Urothelium cell line (cell line): ENCODE measurements around the gene RAP1GAP2.
"Not testable (repeated sequence)": the region's sequence is repeated elsewhere in the genome, so short reads cannot be mapped to it uniquely, and the experiment has no call there.

Experiments
- DNase-seq: peaks from one replicate; pipeline ENCODE4 v3.0.0; 2011; ENCODE audit warnings: low spot score, mixed read lengths
- FAIRE-seq: peaks from 2 replicates; lab custom pipeline; 2011; peaks lifted over from hg19 to GRCh38; lab: Jason Lieb, UNC

Gene RAP1GAP2

DNA sequence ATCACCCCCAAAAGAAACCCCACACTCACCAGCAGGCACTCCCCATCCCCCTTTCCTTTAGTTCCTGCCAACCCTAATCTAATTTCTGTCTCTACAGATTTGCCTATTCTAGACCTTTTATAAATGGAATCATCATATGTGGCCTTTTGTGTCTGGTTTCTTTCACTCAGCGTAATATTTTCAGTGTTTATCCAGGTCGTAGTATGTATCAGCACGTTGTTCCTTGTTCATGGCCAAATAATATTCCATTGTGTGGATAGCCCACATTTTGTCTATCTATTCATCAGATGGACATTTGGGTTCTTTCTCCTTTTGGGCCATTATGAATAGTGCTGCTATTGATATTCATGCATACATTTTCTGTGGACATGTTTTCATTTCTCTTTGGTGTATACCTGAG lies 193.6 kb downstream of the RAP1GAP2 start:
- FAIRE-seq (no peak), DNase-seq (no peak)

DNA sequence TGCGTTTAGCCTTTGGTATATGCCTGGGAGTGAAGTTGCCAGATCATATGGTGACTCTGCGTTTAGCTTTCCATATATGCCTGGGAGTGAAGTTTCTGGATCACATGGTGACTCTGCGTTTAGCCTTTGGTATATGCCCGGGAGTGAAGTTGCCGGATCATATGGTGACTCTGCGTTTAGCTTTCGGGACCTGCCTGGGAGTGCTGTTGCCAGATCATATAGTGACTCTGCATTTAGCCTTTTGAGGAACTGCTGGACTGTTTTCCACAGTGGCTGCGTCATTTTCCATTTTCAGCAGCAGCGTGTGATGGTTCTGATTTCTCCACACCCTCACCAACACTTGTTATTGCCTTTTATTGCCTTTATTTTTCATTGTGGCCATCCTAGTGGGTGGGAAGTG lies 194.2 kb downstream of the RAP1GAP2 start:
- no peak for FAIRE-seq
- DNase-seq = no peak

DNA sequence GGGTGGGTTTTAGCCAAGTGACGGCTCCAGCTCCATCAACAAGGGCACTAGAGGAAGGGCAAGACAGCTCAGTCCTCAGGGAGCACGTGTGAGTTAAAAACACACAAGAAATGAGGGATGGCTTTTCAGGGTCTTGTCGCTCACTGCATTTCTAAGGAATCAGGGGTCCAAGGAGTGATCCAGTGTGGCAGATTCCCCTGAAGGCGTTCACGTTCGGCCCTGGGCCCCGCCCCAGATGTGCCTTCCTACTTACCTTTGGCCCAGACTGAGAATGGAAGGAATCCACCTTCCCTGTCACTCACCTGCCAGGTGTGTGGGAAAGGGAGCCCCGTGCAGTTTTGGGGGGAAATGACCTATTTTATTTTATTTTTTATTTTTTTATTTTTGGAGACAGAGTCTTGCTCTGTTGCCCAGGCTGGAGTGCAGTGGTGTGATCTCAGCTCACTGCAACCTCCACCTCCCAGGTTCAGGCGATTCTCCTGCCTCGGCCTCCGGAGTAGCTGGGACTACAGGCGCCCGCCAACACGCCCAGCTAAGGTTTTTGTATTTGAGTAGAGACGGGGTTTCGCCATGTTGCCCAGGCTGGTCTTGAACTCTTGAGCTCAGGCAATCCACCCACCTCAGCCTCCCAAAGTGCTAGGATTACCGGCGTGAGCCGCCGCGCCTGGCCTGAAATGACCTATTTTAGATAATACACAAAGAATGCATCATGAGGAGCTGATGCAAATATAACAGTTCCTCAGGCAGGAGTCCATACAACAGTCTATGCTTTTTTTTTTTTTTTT lies 195.3 kb downstream of the RAP1GAP2 start:
- FAIRE-seq, DNase-seq: not testable (repeated sequence)

DNA sequence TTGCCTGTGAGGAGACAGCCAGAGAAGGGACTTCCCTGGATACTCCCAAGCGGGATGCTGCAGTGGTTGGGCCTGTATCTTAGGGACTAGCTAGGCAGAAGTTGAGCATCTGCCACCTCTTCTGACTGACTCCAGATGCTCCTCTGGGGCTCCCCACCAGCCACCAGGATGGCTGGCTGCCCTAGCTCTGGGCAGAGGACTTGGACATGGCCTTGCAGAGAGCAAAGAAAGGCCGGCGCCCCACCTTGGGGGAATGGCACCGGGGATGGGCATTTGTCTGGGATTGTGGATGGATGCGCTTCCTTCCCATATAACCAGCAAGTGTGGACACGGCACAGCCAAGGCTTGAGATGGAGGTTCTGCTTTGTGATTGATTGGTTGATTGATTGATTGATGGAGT lies 198.2 kb downstream of the RAP1GAP2 start:
- DNase-seq = no peak
- no peak for FAIRE-seq

DNA sequence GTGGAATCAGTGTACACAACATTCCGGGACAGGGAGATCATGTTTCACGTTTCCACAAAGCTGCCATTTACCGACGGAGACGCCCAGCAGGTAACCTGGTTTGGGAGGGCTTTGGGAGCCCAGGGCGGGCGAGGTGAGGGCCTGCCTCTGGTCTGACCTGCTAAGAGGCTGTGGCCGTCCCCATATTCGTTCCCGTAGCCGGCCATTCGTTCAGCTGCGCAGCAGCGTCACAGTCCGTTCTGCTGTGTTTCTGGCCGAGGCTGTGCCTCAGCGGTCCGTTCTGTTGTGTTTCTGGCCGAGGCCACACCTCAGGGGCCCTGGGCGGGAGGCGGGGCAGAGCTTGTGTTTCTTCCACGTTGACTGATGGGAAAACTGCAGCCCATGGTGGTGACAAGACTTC lies 199.1 kb downstream of the RAP1GAP2 start:
- FAIRE-seq = no peak

DNA sequence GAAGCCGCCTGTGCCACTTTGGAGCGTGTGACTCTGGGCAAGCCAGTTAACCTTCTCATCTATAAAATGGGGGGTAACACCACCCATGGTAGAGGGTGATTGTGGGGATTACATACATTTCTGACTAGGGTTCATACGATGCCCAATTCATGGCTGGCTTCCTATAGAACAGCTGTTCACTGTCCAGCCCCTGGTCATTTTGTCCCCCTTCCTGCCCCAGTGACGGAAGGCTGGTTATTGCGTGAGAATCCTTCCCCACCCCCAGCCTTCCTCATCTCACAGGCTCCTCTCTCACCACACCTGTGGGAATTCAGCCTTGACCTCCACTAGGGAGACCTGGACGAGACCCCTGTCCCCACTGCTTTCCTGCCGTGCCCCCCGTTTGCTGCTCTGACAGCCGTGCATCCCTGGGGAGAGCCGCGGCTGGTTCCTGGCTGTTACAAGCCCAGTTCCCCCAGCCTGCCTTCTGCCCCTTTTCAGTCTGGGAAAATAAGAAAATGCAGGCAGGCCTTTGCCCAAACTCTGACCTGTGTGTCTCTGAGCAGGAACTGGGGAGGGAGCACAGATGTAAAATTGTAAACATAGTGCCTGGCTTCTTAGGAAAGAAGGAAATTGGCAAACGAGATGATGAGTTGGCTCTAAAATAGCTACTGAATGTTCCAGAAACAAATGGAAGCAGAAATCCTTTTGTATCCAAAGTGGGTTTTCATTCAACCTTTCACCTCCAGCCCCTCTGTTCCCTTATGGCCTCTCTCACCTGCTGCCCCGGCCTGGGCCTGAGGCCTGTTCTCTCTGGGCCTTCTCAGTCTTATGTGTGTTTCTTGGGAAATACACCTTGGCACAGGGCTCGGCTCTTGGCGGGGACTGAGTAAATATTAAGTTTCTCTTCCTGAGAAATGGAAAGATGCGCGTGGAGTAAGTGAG lies 199.9 kb downstream of the RAP1GAP2 start:
- FAIRE-seq (no peak), DNase-seq (no peak)

More for the DNA sequence above, 199.1 kb downstream of the RAP1GAP2 start:
- DNase-seq = no peak

DNA sequence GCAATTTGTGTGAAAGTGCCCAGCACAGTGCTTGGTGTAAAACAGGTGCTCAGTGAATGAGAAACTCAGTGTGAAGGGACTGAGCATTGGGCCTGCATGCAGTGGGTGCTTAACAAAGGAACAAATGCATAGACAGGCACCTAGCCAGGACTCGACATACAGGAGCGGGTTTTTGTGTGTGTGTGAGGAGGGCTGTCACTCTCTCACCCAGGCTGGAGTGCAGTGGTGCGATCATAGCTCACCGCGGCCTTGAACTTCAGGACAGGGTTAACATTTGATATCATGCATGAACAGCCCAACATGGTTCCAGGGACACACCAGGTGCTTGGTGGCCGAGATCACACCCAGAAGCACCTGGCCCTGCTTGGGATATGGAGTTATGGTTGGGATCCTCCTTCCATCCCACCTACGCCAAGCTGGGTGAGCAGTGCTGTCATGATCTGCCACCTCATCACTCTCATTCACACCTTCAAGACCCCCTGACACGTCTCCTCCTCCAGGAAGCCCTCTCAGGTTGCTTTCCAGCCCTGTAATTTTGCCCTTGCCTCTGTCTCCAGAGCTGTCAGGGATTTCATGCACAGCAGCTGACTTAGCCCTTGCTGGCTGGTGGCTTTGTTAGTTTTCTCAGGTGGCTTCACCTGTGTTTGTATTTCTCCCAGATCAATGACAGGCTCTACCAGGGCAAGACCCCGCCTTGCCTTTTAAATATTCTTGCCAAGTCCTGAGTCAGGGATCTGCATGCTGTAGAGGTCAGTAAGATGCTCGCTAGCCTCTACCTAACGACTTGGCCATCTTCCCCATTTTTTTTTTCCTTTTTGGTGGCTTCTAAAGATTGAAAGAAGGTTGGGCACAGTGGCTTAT lies 200.8 kb downstream of the RAP1GAP2 start:
- DNase-seq (no peak), FAIRE-seq (no peak)

DNA sequence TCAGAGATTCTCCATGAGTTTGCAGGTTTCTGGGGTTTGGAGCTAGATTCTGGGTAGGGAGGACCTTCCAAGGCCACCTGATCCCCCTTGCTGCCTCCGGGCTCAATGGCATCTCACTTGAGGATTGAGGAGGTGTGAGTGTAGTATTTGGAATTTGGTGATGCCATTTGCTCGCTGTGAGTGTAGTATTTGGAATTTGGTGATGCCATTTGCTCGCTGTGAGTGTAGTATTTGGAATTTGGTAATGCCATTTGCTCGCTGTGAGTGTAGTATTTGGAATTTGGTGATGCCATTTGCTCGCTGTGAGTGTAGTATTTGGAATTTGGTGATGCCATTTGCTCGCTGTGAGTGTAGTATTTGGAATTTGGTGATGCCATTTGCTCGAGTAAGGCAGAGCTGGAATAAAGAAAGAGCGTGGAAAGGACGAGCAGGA lies 202.2 kb downstream of the RAP1GAP2 start:
- not testable (repeated sequence) for FAIRE-seq
- peak; percentile 13 for DNase-seq

DNA sequence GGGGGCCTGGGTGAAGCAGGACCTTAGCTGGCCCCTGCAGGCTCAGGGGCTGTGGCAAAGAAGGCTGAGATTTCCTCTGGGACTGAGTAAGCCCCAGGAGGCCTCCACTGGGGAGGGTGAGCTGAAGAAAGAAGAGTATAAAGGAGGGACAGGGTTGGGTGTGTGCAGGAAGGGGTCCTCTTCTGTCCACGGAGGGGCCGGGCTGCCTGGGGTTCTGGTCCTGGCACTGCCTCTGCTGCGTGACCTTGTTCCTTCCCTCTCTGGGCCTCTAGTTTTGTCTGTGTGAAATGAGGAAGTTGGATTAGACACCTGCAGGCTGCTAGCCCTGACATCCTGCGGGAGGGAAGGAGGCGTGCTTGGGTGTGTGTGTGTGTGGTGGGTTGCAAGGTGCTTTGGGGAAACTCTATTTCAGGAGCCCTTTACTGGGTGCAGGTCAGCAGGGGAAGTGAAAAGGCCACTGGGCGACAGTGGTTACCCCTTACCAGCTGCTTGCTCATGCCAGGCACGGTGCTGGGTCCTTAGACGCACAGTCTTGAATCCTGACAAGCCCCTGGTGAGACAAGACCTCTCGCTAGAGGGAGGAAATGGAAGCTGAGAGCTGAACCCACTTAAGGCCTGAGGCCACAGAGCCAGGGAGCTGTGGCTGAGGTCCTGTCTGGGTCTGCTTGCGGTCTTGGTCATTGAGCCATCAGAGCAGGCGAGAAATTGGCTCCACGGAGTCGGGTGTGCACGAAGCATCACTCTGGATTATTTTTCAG lies 206.5 kb downstream of the RAP1GAP2 start:
- FAIRE-seq = no peak
- no peak for DNase-seq

DNA sequence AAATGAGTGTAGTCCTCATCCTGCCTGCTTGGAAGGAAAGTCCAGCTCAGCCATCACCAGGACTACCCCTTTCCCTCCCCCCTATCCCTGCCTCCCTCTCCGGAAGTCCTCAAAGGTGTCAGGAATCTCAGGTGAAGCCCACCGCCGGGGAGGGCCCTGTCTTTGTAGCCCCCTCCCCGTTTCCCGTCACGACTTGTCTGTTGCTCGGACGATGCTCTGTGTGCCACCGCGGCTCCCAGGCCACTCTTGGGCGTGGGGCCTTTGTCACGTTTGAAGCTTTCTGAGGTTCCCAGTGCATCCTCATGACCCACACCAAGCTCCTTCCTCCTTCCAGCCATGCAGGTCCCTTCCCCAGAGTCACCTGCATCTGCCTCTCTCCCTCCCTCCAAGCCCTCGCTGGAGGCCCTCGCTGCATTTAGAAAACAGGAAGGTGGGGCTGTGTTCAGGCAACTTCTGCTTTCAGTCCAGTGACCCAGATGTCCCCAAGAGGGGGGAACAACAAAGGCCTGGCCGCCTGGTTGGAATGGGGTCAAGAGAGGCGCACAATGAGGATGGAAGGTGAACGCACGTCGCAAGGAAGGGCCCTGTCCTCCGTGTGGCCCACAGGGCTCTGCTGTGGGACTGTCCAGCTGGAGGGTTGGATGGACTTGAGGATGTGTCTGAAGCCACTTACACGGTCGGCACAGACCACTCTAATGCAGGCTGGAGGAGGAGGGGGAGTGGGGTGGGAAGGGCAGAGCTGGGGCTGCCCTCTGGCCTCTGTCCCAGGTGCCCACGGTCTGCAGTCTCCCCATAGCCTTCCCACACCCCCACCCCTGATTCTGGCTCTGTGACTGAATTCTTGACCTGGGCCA lies 207.3 kb downstream of the RAP1GAP2 start:
- FAIRE-seq (no peak), DNase-seq (peak; percentile 8)

DNA sequence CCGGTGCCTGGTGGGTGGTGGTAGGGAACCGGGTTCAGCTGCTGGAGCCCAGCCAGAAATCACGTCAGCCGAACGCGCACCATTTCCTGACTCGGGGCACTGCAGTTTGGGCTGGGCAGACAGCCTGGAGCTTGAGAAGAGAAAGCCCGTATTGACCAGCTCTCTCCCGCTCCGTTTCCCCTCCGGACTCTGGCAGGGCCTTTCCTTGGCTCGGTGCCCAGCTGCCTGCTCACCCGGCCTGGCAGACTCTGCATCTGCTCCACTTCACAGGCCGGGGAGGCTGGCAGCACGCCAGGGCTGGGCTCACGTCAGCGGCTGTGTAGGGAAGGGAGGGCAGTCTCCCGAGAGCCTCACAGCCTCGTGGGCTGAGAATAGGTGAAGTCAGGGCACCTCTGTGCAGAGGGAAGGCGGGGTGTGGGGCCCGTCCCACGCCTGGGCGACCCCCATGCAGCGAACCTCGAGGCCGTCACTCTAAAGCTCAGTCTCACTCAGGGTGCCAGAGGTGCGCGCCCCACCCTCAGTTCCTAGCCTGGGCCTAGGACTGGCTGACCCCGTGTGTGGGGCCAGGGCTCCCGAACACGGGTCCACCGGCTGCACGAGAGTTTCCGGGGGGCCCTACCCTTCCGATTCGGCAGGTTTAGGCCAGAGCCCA lies 208.0 kb downstream of the RAP1GAP2 start:
- FAIRE-seq (peak; percentile 56), DNase-seq (peak; percentile 95)

DNA sequence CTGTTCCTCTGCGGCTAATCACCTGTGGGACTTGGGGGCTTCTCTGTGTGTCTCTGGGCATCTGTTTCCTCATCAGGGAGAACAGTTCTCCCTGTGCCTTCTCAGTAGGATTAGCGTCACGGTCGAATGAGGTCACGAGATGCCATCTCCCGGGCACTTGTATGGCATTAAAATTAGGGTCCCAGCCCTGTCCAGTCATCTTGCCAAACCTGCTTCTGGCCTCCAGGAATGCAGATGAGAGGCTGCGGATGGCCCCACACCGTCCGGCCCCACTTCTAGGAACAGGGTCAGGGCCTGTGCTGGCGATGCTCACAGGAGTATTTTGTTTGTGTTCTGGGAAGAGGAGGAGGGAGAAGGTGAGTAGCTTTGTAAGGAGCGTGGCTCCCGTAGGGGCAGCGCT lies 208.7 kb downstream of the RAP1GAP2 start:
- DNase-seq (no peak), FAIRE-seq (no peak)

DNA sequence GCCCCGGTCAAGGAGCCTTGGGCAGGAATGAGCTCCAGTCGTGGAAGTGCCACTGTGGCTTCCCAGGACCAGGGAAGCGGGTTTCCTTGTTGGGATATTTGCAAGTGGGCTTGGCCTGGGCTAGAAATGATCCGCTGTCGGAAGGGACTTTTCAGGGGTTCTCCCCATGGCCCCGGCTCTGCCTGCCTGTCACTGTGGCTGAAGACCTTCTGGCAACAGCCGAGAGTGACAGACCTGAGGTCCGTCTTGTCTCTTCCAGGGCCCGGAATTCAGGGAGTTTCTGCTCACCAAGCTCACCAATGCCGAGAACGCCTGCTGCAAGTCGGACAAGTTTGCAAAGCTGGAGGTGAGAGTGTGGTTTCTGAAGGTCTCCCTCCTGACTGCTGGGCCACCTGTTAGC lies 209.5 kb downstream of the RAP1GAP2 start:
- DNase-seq (no peak), FAIRE-seq (no peak)

DNA sequence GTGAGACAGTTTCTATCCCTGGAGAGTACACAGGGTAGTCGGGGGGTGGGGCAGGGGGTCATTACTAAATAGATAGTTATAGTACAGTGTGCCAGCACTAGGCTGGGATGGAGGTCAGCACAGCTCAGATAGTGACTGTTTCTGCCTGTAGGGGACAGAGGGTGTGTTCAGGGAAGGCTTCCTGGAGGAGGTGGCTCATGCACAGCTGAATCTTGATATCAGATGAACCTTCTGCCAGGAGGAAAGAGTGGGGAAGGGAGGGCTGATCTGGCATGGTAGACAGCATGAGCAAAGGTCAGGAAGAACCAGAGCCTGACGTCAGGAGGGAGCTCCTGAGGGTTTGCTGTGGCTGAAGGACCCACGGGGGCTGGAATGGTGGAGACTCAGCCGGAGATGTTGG lies 210.6 kb downstream of the RAP1GAP2 start:
- DNase-seq (no peak), FAIRE-seq (no peak)

DNA sequence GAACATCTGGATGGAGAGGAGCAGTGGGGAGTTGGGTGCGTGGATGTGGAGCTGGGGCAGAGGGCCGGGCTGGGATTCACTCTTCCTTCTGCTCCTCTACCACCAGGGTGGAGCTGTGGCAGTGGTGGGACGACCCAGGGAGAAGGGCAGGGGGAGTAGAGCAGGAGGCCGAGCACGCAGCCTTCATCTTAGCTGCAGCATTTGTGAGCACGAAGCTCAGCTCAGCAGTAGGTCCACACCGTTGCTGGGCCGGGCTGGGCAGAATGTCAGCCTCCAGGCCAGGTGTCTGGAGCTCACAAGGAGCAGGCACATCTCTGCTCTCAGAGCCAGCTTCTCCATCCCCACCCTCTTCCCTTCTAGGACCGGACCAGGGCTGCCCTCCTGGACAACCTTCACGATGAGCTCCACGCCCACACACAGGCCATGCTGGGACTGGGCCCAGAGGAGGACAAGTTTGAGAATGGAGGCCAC lies 211.4 kb downstream of the RAP1GAP2 start:
- no peak for DNase-seq
- FAIRE-seq = no peak

DNA sequence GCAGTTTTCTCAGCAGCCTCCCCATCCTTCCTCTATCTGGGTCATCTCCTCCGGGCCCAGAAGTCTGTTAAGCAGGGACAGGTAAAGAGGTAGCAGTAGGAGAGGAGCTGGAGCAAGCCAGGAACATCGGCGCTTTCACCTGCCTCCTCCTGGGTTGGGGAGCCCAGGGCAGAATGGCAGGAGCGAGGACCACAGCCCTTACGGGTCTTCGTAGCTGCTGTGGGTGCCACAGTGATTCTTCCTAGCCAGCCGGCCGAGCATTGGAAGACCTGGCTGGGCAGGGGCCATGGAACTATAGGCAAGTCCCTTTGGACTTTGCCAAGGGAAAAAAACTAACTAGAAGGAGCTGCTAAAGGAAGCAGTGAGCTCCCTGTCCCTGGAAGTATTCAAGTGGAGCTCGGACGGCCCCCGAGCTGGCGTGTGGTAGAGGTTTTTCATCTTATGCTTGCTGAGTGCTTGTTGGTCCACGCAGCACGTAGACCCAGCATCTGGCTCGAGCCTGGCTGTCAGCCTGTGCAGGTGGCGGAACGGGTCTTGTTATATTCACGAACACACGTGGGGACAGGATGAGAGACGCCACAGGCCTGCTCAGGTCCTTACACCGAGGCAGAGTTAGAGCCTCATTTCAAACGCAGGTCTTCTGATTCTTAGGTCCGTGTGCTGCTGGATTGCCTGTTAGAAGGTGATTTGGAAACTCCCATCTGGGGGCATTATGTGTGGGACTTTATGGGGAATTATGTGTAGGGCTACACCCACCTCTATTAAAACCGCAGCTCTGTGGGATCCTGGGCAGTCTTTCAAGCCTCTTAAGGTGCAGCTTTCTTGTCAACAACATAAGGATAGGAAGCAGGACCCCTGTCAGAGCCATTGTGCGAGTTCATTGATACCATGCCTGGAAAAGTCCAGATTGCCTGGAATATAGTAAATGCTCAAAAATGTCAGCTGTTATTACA lies 212.4 kb downstream of the RAP1GAP2 start:
- DNase-seq (no peak), FAIRE-seq (no peak)

DNA sequence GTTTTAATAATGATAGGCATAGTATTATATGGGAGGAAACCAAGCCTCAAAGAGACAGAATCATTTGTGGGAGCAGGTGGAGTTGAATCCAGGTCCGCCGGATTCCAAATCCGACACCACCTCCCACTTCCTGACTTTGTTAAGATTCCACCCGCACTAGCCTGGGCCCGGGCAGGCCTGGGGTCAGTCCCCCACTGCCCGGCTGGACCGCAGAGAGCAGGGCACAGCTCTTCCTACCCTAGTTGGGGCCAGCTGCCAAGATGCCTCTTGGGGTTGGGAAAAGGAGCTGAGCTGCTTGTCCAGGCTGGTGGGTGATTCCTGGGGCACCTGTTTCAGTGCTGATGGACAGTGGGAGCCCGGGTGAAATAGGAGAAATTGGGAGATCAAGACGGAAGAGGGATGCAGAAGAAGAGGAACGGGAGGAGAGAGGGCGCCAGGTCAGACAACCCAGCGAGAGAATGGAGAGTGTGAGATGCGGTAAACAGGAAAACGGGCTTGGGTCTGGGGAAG lies 213.2 kb downstream of the RAP1GAP2 start:
- FAIRE-seq (no peak), DNase-seq (no peak)
